ENCODE results near the gene AVPI1.

The AVPI1 gene

DNA sequence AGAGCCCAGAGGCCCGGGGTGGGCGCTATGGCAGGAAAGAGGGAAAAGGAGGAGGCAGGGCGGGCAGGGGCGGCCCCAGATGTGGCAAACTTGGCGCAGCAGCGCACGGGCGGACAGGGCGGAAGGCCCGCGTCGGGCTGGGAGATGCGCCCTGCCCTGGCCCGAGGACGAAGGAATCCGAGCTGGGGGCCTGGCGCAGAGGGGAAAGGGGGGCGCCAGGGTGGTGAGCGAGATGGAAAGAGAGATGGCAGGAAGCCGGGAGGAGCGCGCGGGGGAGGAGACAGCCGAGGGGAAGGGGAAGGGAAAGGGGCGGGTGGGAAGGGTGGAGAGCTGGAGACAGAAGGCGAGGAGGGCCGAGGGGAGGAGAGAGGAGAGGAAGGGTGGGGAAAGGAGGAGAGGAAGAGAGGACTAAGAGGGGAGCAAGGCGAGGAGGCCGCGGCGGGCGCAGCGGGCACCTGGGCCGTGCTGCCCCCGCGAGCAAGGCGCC, 26.3 kb upstream of the AVPI1 start, which contains the start of gene MARVELD1:
MARVELD1 (plus strand) TSS at position 392 of the 487 bp plus-strand sequence. CDS start 147 bp downstream, outside the sequence.
- TF ChIP-seq, protein P1, sequence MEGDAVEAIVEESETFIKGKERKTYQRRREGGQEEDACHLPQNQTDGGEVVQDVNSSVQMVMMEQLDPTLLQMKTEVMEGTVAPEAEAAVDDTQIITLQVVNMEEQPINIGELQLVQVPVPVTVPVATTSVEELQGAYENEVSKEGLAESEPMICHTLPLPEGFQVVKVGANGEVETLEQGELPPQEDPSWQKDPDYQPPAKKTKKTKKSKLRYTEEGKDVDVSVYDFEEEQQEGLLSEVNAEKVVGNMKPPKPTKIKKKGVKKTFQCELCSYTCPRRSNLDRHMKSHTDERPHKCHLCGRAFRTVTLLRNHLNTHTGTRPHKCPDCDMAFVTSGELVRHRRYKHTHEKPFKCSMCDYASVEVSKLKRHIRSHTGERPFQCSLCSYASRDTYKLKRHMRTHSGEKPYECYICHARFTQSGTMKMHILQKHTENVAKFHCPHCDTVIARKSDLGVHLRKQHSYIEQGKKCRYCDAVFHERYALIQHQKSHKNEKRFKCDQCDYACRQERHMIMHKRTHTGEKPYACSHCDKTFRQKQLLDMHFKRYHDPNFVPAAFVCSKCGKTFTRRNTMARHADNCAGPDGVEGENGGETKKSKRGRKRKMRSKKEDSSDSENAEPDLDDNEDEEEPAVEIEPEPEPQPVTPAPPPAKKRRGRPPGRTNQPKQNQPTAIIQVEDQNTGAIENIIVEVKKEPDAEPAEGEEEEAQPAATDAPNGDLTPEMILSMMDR (IDR thresholded peaks at IDR 0.05; ENCODE audit: control insufficient read depth, insufficient read depth, low read depth, low read length, missing control alignments) = no peak
- DNase-seq (ENCODE audit: low read depth) = no peak
- peak within 1 kb of the TSS; percentile 72 for H3K4me3 ChIP-seq (ENCODE audit: control insufficient read depth, low read depth, low read length)

DNA sequence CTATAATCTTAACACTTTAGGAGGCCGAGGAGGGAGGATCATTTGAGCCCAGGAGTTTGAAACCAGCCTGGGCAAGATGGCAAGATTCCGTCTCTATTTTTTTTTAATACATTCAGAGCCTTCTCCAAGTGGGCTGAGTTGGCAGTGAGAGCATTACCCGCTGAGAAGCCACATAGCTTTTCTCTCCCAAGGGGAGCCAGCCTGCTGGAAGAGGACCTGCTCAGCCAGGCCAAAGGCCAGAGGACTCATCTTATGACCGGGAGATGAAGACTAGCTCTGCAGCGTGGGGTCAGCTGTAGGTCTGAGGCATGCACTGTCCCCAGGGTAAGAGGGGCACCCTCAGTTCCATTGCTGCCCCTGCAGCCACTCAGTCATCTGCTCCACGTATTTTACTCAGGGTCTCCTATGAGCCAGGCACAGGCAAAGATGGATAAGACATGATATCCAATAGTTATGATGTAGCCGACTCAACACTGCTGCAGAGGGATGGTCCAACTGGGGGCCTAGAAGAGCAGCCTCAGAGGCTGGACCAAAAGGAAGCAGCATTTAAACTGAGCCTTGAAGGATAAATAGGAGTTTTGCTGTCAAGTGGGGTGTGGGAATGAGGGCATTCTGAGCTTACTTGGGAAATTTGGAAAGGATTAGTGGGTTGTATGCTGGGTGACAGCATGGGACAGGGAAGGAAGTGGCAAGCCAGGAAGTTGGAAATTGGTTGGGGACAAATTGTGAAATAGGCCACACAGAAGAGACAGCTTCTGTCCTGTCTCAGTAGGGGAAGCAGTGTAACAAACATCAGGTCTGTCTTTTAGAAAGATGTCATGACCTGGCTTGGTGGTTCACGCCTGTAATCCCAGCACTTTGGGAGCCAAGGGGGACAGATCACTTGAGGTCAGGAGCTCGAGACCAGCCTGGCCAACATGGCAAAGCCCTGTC, 24.9 kb upstream of the AVPI1 start:
- TF ChIP-seq, protein P1 (IDR thresholded peaks at IDR 0.05; ENCODE audit: control insufficient read depth, insufficient read depth, low read depth, low read length, missing control alignments) = no peak
- H3K4me3 ChIP-seq (ENCODE audit: control insufficient read depth, low read depth, low read length) = no peak overlapping the region
- DNase-seq (ENCODE audit: low read depth) = no peak

DNA sequence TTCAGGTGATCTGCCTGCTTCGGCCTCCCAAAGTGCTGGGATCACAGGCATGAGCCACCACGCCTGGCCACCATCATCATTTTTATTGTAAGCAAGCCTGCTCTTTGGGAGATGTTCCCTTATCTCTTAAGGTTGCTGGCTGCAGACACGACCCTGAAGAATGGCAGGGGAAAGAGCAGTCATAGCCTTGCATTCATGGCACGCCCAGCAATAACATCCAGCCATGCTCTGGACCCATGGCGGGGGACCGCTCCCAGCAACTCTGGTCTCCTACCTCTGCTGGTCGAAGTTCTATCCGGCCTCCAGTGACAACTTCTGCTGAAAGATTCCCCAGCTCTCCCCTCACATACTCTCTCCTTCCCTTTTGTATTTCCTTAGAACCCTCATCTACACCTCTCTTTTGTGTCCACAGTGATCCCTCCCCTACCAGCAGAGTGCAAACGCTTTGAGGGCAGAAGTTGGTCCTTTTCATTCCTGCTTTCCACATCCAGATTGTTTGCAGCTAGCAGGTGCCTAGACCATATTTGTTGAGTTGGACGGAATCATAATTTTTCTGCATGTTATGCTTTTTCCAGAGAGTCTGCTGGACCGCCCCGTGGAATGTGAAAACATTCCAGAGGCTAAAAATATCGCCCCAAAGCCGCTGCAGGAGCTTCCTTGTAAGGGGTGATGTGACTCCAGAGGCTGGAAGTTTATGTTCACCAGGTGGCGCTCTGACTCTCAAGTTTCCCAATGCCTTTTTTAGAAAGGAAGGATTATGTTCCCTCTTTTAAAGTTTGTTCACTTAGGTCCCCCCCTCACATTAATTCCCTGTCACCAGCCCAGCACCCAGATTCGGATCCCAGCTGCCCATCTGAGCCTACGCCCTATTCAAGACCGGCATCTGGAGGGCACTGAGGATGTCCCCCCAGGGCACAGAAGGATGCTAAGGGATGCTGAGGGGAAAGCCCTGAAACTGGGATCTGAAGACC, 22.2 kb upstream of the AVPI1 start:
- TF ChIP-seq, protein P1 (IDR thresholded peaks at IDR 0.05; ENCODE audit: control insufficient read depth, insufficient read depth, low read depth, low read length, missing control alignments) = peak; percentile 72
- peak; percentile 67 for DNase-seq (ENCODE audit: low read depth)
- H3K4me3 ChIP-seq (ENCODE audit: control insufficient read depth, low read depth, low read length) = no peak overlapping the region

DNA sequence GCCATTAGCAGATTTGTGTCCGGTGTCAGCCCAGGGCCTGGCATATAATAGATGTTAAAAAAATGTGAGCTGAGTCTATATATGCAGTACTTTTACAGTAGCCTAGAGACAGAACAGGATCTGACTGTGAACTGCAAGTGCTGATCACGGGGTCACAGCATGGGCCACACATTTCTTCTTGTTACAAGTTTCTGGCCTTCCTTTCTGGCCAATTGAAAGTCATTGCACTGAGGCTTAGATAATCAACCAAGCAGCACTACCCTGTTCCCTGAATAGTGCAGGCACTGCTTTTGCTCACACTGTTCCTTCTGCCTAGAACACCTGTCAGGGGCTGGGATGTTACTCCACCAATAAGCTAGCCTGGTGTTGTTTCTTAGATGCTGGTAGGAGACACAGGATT, 21.1 kb upstream of the AVPI1 start:
- H3K4me3 ChIP-seq (ENCODE audit: control insufficient read depth, low read depth, low read length) = no peak overlapping the region
- DNase-seq (ENCODE audit: low read depth) = no peak
- TF ChIP-seq, protein P1 (IDR thresholded peaks at IDR 0.05; ENCODE audit: control insufficient read depth, insufficient read depth, low read depth, low read length, missing control alignments) = no peak

DNA sequence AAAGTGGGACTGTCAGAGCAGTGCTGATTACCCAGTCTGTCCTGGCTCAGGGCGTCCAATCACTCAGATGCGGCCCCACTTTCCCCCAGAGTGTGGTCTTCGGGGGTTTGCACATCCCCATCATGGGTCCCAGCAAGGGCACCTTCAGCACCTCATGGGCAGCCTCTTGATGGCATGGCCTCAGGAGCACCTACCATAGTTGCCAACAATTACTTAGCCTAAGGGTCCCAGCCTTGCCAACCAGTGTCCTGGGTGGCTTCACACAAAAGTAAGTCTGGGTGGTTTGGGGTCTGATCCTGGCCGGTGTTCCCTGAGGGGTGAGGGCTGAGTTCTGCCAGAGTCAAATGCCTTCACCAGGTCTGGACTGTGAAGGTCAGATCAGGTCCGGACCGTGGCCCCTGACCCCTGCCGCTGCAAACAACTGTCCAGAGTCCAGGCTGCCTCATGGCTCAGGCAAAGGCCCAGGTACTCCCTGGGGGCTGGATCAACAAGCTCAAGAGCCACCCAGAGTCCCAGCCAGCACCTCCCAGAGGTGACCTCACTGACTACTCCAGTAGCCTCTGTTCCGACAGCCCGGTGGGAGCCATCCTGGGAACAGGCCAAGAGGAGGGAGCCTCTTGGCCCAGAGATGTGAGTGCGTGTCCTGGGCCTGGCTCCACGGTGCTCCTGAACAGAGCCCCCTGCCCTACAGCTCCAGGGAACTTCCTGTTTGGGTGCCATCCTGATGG, 20.3 kb upstream of the AVPI1 start:
- TF ChIP-seq, protein P1 (IDR thresholded peaks at IDR 0.05; ENCODE audit: control insufficient read depth, insufficient read depth, low read depth, low read length, missing control alignments) = no peak
- no peak for DNase-seq (ENCODE audit: low read depth)
- no peak overlapping the region for H3K4me3 ChIP-seq (ENCODE audit: control insufficient read depth, low read depth, low read length)

Measured in AG09309 (cell line).